ENCODE measurements around the gene ACAT1. TPM values are rescaled to one million over a fixed set of nuclear protein-coding genes. Genes with fewer than 3 reads are reported as not detected.
"Not testable (repeated sequence)": the region's sequence is repeated elsewhere in the genome, so short reads cannot be mapped to it uniquely, and the experiment has no call there.

ACAT1 gene
- total RNA-seq, 1 experiment from 2014 or later, result 34.4 TPM

DNA sequence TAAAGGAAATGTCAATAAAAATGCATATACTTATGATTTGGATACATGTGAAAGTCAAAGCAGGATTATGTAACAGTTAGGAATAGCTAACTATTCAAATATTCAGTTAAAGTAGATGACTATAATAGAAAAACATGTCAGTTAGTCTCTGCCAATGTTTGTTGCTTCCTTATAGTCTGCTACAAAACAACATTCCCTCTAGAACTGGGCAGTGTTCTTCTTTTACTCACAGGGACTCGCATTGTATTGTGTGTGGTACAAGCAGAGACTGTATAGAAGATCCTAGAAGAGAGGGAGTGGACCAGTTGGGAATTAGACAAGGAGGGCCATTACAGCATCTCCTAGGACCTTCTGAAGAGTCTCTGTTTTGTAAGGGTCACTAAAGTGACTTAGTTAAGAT lies 10.6 kb downstream of the ACAT1 start:
- no peak overlapping the region for H2AFZ ChIP-seq
- H3K27me3 ChIP-seq (ENCODE audit: insufficient read depth, low read depth), result no peaks in the 10 kb centered on the region
- ChIA-PET POLR2A (ENCODE audit: unreplicated experiment) (no interaction called here), CTCF (no interaction called here)
- intact Hi-C loops (cut with micrococcal nuclease; ENCODE audit: unreplicated experiment), result no loop called here
- H4K20me1 ChIP-seq (ENCODE audit: insufficient read depth), result no peaks in the 10 kb centered on the region
- no peak overlapping the region for H3K4me3 ChIP-seq
- no peaks in the 10 kb centered on the region; the same call in 1 of the 2 replicates for H3K9me2 ChIP-seq (ENCODE audit: insufficient read depth)
- H3K9me3 ChIP-seq (ENCODE audit: insufficient read depth, low read depth), result no peaks in the 10 kb centered on the region
- H3K27ac ChIP-seq, result no peak overlapping the region
- peaks cover 10% of the 10 kb centered on the region; the same call in 1 of the 2 replicates for H3K36me3 ChIP-seq (ENCODE audit: low read depth)
- no peaks in the 10 kb centered on the region for H3K4me1 ChIP-seq (replicated peaks; ENCODE audit: insufficient read depth)
- H3K79me2 ChIP-seq (ENCODE audit: low read depth), result no peaks in the 10 kb centered on the region
- no peak overlapping the region for H3K4me2 ChIP-seq
- no TSS peak for BruUV-seq (replicated peaks)
- TF ChIP-seq CTCF (conservative IDR thresholded peaks at IDR 0.05), result no peak
- no peak for TF ChIP-seq EZH2 (IDR thresholded peaks at IDR 0.05; ENCODE audit: low read depth)
- H3F3A ChIP-seq (ENCODE audit: insufficient read depth, low read depth), result peaks cover 19% of the 10 kb centered on the region
- peak in 1 of 2 experiments; percentile 33 for DNase-seq

DNA sequence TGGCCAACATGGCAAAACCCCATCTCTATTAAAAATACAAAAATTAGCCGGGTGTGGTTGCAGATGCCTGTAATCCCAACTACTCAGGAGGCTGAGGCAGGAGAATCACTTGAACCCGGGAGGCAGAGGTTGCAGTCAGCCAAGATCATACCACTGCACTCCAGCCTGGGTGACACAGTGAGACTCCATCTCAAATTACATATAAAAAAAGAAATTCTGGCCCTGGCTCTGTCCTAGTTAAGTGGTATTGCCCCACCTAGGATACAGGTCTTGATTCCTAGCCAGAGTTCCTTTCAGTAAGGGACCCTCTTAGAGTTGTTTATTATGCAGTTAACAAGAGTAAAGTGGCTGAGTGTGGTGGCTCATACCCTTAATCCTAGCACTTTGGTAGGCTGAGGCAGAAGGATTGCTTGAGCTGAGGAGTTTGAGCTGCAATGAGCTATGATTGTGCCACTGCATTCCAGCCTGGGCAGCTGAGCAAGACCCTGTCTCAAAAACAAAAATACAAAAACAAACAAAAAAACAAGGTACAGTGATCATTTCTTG lies 11.7 kb downstream of the ACAT1 start:
- H3K27ac ChIP-seq; H4K20me1 ChIP-seq (ENCODE audit: insufficient read depth); intact Hi-C loops (cut with micrococcal nuclease; ENCODE audit: unreplicated experiment); CTCF ChIA-PET; H3K4me3 ChIP-seq; H3K9me2 ChIP-seq (ENCODE audit: insufficient read depth); H3K27me3 ChIP-seq (ENCODE audit: insufficient read depth, low read depth); BruUV-seq (replicated peaks); H3K79me2 ChIP-seq (ENCODE audit: low read depth); H3K4me1 ChIP-seq (replicated peaks; ENCODE audit: insufficient read depth); H2AFZ ChIP-seq; H3K9me3 ChIP-seq (ENCODE audit: insufficient read depth, low read depth); POLR2A ChIA-PET (ENCODE audit: unreplicated experiment); H3K4me2 ChIP-seq: not testable (repeated sequence)
- Histone ChIP-seq H3F3A (ENCODE audit: insufficient read depth, low read depth) (peaks cover 19% of the 10 kb centered on the region), H3K36me3 (ENCODE audit: low read depth) (peaks cover 10% of the 10 kb centered on the region; the same call in 1 of the 2 replicates)
- DNase-seq, result peak in 1 of 2 experiments; percentile 30

DNA sequence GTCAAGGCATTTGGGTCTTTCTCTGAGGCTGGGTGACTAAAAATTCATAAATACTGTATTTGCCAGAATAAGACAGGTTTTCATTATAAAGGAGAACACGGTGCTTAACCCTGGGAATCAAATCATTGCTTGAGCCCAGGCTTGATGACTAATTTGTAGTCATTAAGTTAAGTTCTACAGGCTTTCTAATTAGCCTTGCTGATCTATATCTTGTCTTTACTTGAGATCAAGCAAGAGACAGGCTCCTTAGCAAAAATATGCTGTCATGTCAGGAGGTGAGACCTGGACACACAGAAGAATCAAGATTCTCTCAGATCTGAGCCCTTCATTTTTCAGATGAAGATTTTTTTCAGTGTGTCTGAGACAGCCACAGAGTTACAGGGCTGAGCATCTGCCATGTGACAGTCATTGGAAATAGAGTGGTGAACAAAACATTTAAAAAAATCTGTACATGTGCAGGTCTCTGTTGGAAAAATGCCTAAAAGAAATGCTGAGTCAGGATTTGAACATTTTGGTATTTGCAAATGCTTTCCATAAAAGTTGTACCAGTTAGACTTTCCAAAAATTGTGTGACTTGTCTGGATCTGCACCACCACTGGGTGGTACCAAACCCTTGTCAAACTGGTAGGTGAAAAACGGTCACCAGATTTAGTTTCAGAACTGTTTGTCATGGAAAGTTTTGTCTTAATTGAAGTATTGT lies 14.6 kb downstream of the ACAT1 start:
- Histone ChIP-seq H3K27ac (peak overlapping the region; percentile 8; the same call in 1 of the 2 replicates), H3K27me3 (ENCODE audit: insufficient read depth, low read depth) (no peaks in the 10 kb centered on the region), H4K20me1 (ENCODE audit: insufficient read depth) (no peaks in the 10 kb centered on the region), H3K36me3 (ENCODE audit: low read depth) (peaks cover 10% of the 10 kb centered on the region; the same call in 1 of the 2 replicates), H3K4me3 (no peak overlapping the region), H3K9me2 (ENCODE audit: insufficient read depth) (no peaks in the 10 kb centered on the region; the same call in 1 of the 2 replicates), H3K4me1 (replicated peaks; ENCODE audit: insufficient read depth) (no peaks in the 10 kb centered on the region), H2AFZ (no peak overlapping the region), H3K79me2 (ENCODE audit: low read depth) (no peaks in the 10 kb centered on the region), H3F3A (ENCODE audit: insufficient read depth, low read depth) (peaks cover 19% of the 10 kb centered on the region), H3K9me3 (ENCODE audit: insufficient read depth, low read depth) (no peaks in the 10 kb centered on the region), H3K4me2 (no peak overlapping the region)
- ChIA-PET POLR2A (ENCODE audit: unreplicated experiment) (no interaction called here), CTCF (no interaction called here)
- intact Hi-C loops (cut with micrococcal nuclease; ENCODE audit: unreplicated experiment), result no loop called here
- TF ChIP-seq EZH2 (IDR thresholded peaks at IDR 0.05; ENCODE audit: low read depth) (no peak), CTCF (conservative IDR thresholded peaks at IDR 0.05) (peak; percentile 41; the same call in 1 of the 2 replicates)
- DNase-seq, result peak in 1 of 2 experiments; percentile 33
- BruUV-seq (replicated peaks), result no TSS peak
